ENCODE data around the gene UBR2.

UBR2 gene

DNA sequence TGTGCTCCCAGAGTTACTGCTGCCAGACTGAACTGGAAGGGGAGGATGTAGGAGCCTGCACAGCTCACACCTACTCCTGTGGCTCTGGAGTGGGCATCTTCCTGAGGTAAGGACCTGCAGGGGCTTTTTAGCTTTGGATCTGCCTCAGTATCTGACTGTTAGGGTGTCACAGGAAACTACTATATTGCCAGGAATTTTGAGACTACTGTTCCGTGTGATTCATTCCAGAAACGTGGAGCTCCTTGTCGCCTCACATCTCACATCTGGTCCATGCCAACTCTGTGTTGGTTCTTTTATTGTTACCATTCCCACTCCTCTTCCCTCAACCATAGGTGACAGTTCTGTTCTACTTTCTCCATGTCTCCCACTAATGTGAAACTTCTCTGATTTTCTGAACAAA, 124.5 kb downstream of the UBR2 start:
- H3K4me2 ChIP-seq (ENCODE audit: insufficient read depth, low read length): no peak overlapping the region
- no peak overlapping the region for H3K27ac ChIP-seq (ENCODE audit: low read length)
- ATAC-seq (ENCODE audit: insufficient read depth, low read depth) (no peak), DNase-seq (no peak)
- H3K9me3 ChIP-seq (ENCODE audit: insufficient read depth, low read length, severe bottlenecking): no peaks in the 10 kb centered on the region
- H3K4me1 ChIP-seq (ENCODE audit: insufficient read depth, low read length): peaks cover 3% of the 10 kb centered on the region
- no peak overlapping the region for H3K4me3 ChIP-seq (ENCODE audit: low read depth in 1 of 2, low read length in 2 of 2)
- no peaks in the 10 kb centered on the region for H4K20me1 ChIP-seq (ENCODE audit: insufficient read depth, low read length)
- H2AFZ ChIP-seq (ENCODE audit: low read depth, low read length): no peak overlapping the region
- no peak for TF ChIP-seq EZH2 (IDR thresholded peaks at IDR 0.05; ENCODE audit: borderline replicate concordance, low read depth, low read length, severe bottlenecking)
- TF ChIP-seq, protein P1, sequence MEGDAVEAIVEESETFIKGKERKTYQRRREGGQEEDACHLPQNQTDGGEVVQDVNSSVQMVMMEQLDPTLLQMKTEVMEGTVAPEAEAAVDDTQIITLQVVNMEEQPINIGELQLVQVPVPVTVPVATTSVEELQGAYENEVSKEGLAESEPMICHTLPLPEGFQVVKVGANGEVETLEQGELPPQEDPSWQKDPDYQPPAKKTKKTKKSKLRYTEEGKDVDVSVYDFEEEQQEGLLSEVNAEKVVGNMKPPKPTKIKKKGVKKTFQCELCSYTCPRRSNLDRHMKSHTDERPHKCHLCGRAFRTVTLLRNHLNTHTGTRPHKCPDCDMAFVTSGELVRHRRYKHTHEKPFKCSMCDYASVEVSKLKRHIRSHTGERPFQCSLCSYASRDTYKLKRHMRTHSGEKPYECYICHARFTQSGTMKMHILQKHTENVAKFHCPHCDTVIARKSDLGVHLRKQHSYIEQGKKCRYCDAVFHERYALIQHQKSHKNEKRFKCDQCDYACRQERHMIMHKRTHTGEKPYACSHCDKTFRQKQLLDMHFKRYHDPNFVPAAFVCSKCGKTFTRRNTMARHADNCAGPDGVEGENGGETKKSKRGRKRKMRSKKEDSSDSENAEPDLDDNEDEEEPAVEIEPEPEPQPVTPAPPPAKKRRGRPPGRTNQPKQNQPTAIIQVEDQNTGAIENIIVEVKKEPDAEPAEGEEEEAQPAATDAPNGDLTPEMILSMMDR (IDR thresholded peaks at IDR 0.05; ENCODE audit: borderline replicate concordance, extremely low read depth, low read length, poor library complexity, severe bottlenecking): no peak
- H3K79me2 ChIP-seq (ENCODE audit: insufficient read depth, low read length): no peaks in the 10 kb centered on the region
- no peaks in the 10 kb centered on the region for H3K27me3 ChIP-seq (ENCODE audit: insufficient read depth, low read length, poor library complexity)
- H3K9ac ChIP-seq (ENCODE audit: low read depth, low read length): no peak overlapping the region
- H3K36me3 ChIP-seq (ENCODE audit: insufficient read depth, low read length): peaks cover 87% of the 10 kb centered on the region

DNA sequence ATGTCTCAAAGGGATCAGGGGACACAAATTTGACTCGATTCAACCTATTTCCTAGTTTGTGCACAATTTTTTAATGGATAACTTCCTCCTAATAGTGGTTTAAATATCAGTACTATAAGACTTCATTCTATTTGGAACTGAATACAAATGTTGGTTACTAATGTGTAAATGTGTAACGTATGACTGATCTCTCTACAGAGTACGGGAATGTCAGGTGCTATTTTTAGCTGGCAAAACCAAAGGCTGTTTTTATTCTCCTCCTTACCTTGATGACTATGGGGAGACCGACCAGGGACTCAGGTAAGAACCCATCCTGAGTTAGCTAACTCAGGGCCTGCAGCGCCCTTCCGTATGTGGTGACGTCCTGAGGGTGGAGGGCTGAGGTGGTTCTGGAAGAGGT, 125.5 kb downstream of the UBR2 start:
- no peaks in the 10 kb centered on the region for H3K79me2 ChIP-seq (ENCODE audit: insufficient read depth, low read length)
- ATAC-seq (ENCODE audit: insufficient read depth, low read depth): no peak
- TF ChIP-seq EZH2 (IDR thresholded peaks at IDR 0.05; ENCODE audit: borderline replicate concordance, low read depth, low read length, severe bottlenecking): no peak
- TF ChIP-seq, protein P1 (IDR thresholded peaks at IDR 0.05; ENCODE audit: borderline replicate concordance, extremely low read depth, low read length, poor library complexity, severe bottlenecking): no peak

DNA sequence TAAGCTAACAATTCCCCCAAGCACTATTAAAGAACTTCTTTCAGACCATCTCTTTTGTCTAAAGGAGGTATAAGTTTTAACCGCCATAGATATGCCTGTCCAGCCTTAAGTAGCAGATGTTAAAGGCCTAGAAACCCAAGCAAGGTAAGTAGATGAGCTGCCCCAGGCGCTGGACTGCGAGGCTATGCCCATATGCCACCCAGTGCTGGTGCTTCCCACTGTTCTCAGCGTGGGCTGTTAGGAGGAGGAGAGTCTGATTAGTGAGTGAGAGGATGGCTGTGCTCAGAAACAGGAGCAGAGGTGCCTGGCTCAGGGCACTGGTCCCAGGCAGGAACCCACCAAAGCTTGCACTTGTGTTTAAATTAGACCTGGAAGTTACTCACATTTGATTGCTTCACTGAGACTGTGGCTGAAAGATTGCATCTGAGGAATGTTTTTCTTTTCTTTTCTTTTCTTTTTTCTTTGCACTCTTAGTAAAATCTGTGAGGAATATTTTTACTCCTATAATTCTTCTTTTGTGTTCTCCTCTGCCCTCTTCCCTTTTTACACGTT, 126.4 kb downstream of the UBR2 start:
- Histone ChIP-seq H4K20me1 (ENCODE audit: insufficient read depth, low read length) (no peaks in the 10 kb centered on the region), H3K4me2 (ENCODE audit: insufficient read depth, low read length) (no peak overlapping the region), H3K9ac (ENCODE audit: low read depth, low read length) (no peak overlapping the region), H3K4me3 (ENCODE audit: low read depth in 1 of 2, low read length in 2 of 2) (no peak overlapping the region), H3K9me3 (ENCODE audit: insufficient read depth, low read length, severe bottlenecking) (no peaks in the 10 kb centered on the region), H3K27me3 (ENCODE audit: insufficient read depth, low read length, poor library complexity) (no peaks in the 10 kb centered on the region), H3K4me1 (ENCODE audit: insufficient read depth, low read length) (peaks cover 14% of the 10 kb centered on the region), H3K79me2 (ENCODE audit: insufficient read depth, low read length) (no peaks in the 10 kb centered on the region), H2AFZ (ENCODE audit: low read depth, low read length) (no peak overlapping the region), H3K27ac (ENCODE audit: low read length) (no peak overlapping the region), H3K36me3 (ENCODE audit: insufficient read depth, low read length) (peaks cover 86% of the 10 kb centered on the region)
- no peak for DNase-seq
- no peak for ATAC-seq (ENCODE audit: insufficient read depth, low read depth)
- TF ChIP-seq, protein P1 (IDR thresholded peaks at IDR 0.05; ENCODE audit: borderline replicate concordance, extremely low read depth, low read length, poor library complexity, severe bottlenecking): no peak
- no peak for TF ChIP-seq EZH2 (IDR thresholded peaks at IDR 0.05; ENCODE audit: borderline replicate concordance, low read depth, low read length, severe bottlenecking)

More for the DNA sequence above, 125.5 kb downstream of the UBR2 start:
- Histone ChIP-seq H3K9ac (ENCODE audit: low read depth, low read length) (no peak overlapping the region), H3K36me3 (ENCODE audit: insufficient read depth, low read length) (peaks cover 87% of the 10 kb centered on the region), H3K9me3 (ENCODE audit: insufficient read depth, low read length, severe bottlenecking) (no peaks in the 10 kb centered on the region), H3K4me2 (ENCODE audit: insufficient read depth, low read length) (no peak overlapping the region), H2AFZ (ENCODE audit: low read depth, low read length) (no peak overlapping the region), H3K27ac (ENCODE audit: low read length) (no peak overlapping the region), H3K4me1 (ENCODE audit: insufficient read depth, low read length) (peaks cover 14% of the 10 kb centered on the region), H4K20me1 (ENCODE audit: insufficient read depth, low read length) (no peaks in the 10 kb centered on the region), H3K27me3 (ENCODE audit: insufficient read depth, low read length, poor library complexity) (no peaks in the 10 kb centered on the region), H3K4me3 (ENCODE audit: low read depth in 1 of 2, low read length in 2 of 2) (no peak overlapping the region)
- DNase-seq: no peak
